Lung (tissue), 12 donors: ENCODE data around the gene GREB1L. TPM values are rescaled to one million over a fixed set of nuclear protein-coding genes. Genes with fewer than 3 reads are reported as not detected.

ENCODE experiments used
- ATAC-seq: fragments of 200-7000 bp; cut with Tn5 transposase; one replicate; pipeline ENCODE4 v1.9.1; 2020; ENCODE audit warnings: moderate number of reproducible peaks; ENCODE audit not compliant: insufficient read depth, low FRiP score
- DNase-seq, 3 donors: peaks; one replicate each; pipeline ENCODE4 v3.0.0-alpha.2; 2013 to 2017
- H3K27ac ChIP-seq, 2 donors: one replicate each; pipeline ENCODE4 v1.5.1; 2013; ENCODE audit warnings: mild to moderate bottlenecking in 2 of 2, moderate library complexity in 2 of 2, control low read depth in 1 of 2, inconsistent platforms in 1 of 2, low read depth in 1 of 2, low read length in 1 of 2
- H3K27me3 ChIP-seq, 3 donors: one replicate each; pipeline ENCODE4 v1.5.1; 2013; ENCODE audit warnings: low read length in 2 of 3; ENCODE audit not compliant: control insufficient read depth in 3 of 3, insufficient read depth in 3 of 3
- H3K36me3 ChIP-seq, 4 donors: one replicate each; pipeline ENCODE4 v1.5.1; 2013; ENCODE audit warnings: low read length in 4 of 4, mild to moderate bottlenecking in 1 of 4, moderate library complexity in 1 of 4; ENCODE audit not compliant: control insufficient read depth in 4 of 4, insufficient read depth in 4 of 4
- H3K4me1 ChIP-seq, 5 donors: one replicate each; pipeline ENCODE4 v1.5.1; 2013; ENCODE audit warnings: low read length in 5 of 5, mild to moderate bottlenecking in 2 of 5, moderate library complexity in 1 of 5; ENCODE audit not compliant: control insufficient read depth in 5 of 5, insufficient read depth in 5 of 5
- H3K4me3 ChIP-seq: one replicate; pipeline ENCODE4 v1.5.1; 2013; ENCODE audit warnings: mild to moderate bottlenecking, control low read depth, moderate library complexity
- H3K9ac ChIP-seq, 2 donors: one replicate each; pipeline ENCODE4 v1.5.1; 2013; ENCODE audit warnings: low read length in 2 of 2, control low read depth in 1 of 2; ENCODE audit not compliant: insufficient read depth in 1 of 2
- H3K9me3 ChIP-seq, 4 donors: one replicate each; pipeline ENCODE4 v1.5.1; 2013; ENCODE audit warnings: low read length in 3 of 4, mild to moderate bottlenecking in 1 of 4, moderate library complexity in 1 of 4; ENCODE audit not compliant: control insufficient read depth in 4 of 4, insufficient read depth in 3 of 4
- CTCF ChIP-seq: IDR thresholded peaks from 2 replicates; pipeline ENCODE4 v1.5.1; 2012; ENCODE audit warnings: mild to moderate bottlenecking; ENCODE audit errors: control extremely low read depth, extremely low read depth
- WGBS, 2 donors: extraction: QIAGEN DNeasy Blood & Tissue Kit; methylation state at CpG; one replicate each; pipeline ENCODE4 v1.1.7; 2013; 5-methylcytosine and 5-hydroxymethylcytosine counted together
- polyA plus RNA-seq, 2 donors: library from polyadenylated mRNA; stranded (reverse); fragments of 200-250 nt; gene quantifications; one replicate each; pipeline ENCODE4 v1.2.1, GENCODE V29; 2013
- total RNA-seq, 2 donors: library from RNA; depleted of rRNA in 1 of 2; stranded (reverse); fragments of >200 nt in 1 of 2; gene quantifications; one replicate each; pipeline ENCODE4 v1.2.1, GENCODE V29; 2014 to 2021
- donor health status: control.
- donor health status: control.
- donor health status: Bipolar disorder and iron deficiency.
- donor health status: healthy.
- donor health status: DM: yes; HTN: yes; CAD: no.

The GREB1L gene
- total and polyA plus RNA-seq, 4 donors, result 0.08 to 1.2 (median 0.41) TPM

- ATAC-seq (no peak), DNase-seq (no peak)
- Histone ChIP-seq H3K9me3 (no peaks in the 10 kb centered on the region), H3K36me3 (no peaks in the 10 kb centered on the region), H3K9ac (no peak overlapping the region), H3K27ac (no peak overlapping the region), H3K27me3 (no peaks in the 10 kb centered on the region), H3K4me3 (no peak overlapping the region), H3K4me1 (no peaks in the 10 kb centered on the region)
- no peak for TF ChIP-seq CTCF
- 68 to 88% methylated on average over 2 of the region's 2 CpGs for WGBS, 2 donors
These were observed 22.6 kb downstream of the GREB1L start for GRCh38 chr18:21264651-21265050.

GRCh38 chr18:21265971-21266673, 24.1 kb downstream of the GREB1L start:
- Histone ChIP-seq H3K4me1 (no peaks in the 10 kb centered on the region), H3K27me3 (no peaks in the 10 kb centered on the region), H3K9me3 (no peaks in the 10 kb centered on the region), H3K9ac (no peak overlapping the region), H3K36me3 (no peaks in the 10 kb centered on the region), H3K4me3 (no peak overlapping the region), H3K27ac (no peak overlapping the region)
- WGBS, 2 donors, result 91 to 96% methylated on average over 3 of the region's 3 CpGs
- no peak for TF ChIP-seq CTCF
- DNase-seq (no peak), ATAC-seq (no peak)

- Histone ChIP-seq H3K4me3 (no peak overlapping the region), H3K9me3 (no peaks in the 10 kb centered on the region), H3K9ac (no peak overlapping the region), H3K27me3 (no peaks in the 10 kb centered on the region), H3K36me3 (no peaks in the 10 kb centered on the region), H3K27ac (no peak overlapping the region), H3K4me1 (no peaks in the 10 kb centered on the region)
- no peak for ATAC-seq
- no peak for TF ChIP-seq CTCF
- 89% methylated on average over 2 of the region's 2 CpGs for WGBS, 2 donors
- DNase-seq, result no peak
These were observed 25.4 kb downstream of the GREB1L start for GRCh38 chr18:21267400-21267799.

- no peak for ATAC-seq
- Histone ChIP-seq H3K27ac (no peak overlapping the region), H3K4me3 (no peak overlapping the region), H3K27me3 (no peaks in the 10 kb centered on the region), H3K4me1 (no peaks in the 10 kb centered on the region), H3K36me3 (no peaks in the 10 kb centered on the region), H3K9ac (no peak overlapping the region), H3K9me3 (no peaks in the 10 kb centered on the region)
- no peak for TF ChIP-seq CTCF
- DNase-seq, result no peak
- 0% methylated on average over 1 of the region's 1 CpG for WGBS, 2 donors
These were observed 27.3 kb downstream of the GREB1L start for GRCh38 chr18:21269349-21269748.
